ENCODE measurements around the gene CCDC40.

Gene CCDC40

DNA sequence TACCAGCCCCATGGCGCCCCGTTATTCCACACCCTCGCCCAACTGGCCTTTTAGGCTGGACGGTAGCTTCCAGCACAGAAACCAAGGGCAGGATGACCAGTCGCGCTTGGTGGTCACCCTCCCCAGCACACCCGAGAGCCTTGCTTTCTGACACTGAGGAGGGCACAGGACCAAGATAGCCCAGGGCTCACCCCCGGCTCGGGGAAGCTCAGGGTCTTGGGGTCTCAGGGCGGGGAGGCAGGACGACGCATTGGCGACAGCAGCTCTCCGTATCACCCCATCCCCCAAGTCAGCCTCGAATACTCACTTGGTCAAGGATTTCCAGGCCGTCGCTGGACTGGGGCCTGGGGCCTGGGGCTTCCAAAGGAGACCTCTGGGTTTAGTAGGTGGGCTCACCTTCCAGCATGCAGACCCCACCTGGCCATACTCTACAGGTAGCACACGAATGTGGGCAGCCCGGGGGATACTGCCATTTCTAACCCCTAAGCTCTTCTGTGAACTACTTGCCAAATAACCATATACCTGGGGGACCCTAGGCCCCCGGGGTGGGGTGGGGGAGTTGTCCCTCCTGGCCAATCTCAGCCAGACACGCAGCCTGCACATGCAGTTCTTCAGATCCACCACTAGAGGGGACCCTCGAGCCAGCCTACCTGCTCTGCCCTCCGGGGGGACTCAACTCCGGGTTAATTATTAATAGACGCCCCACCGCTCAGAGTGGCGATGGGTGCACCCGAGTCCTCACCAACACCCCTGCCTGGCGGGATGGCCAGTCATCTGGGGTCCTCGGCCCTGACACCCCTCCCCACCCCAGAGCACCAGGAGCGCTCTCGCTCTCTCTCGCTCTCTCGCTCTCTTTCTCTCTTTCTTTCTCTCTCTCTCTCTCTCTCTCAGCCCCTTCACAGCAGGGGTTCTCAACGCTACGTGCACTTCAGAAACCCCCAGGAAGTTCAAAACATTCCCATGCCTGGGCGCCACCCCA is 30.8 kb upstream of the CCDC40 start:
- Mint-ChIP-seq H3K36me3 (ENCODE audit: insufficient read depth) (peaks cover 3% of the 10 kb centered on the region), H3K4me1 (ENCODE audit: low read depth in 2 of 2) (peaks cover 8% of the 10 kb centered on the region in 2 donors), H3K4me3 (peak overlapping the region in 1 of 2 donors; percentile 22), H3K27me3 (no peaks in the 10 kb centered on the region), H3K9me3 (no peaks in the 10 kb centered on the region), H3K27ac (peak overlapping the region; percentile 19 to 49)
- ATAC-seq (replicated peaks) = peak; percentile 68
- peak; percentile 56 to 63 (median 62) for DNase-seq

DNA sequence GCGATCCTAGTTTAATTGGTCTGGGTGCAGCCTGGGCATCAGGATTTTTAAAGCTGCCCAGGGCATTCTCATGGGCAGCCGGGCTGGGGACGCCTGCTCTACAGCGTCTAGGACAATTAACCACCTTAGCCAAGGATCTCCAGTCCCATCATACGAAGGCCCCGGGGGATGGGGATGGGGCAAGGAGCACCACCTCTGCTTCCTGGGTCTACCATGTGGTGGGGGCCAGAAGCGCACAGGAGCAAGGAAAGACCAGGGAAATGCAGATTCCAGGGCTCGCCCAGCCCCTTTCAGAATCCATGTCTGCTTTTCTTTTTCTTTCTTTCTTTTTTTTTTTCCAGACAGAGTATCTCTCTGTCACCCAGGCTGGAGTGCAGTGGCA is 30.1 kb upstream of the CCDC40 start:
- peak overlapping the region in 1 of 2 donors; percentile 22 for H3K4me3 Mint-ChIP-seq
- H3K36me3 Mint-ChIP-seq (ENCODE audit: insufficient read depth) = peaks cover 3% of the 10 kb centered on the region
- H3K27me3 Mint-ChIP-seq = no peaks in the 10 kb centered on the region
- ATAC-seq (replicated peaks) (no peak), DNase-seq (no peak)
- no peaks in the 10 kb centered on the region for H3K9me3 Mint-ChIP-seq
- H3K27ac Mint-ChIP-seq = peak overlapping the region; percentile 19 to 49
- H3K4me1 Mint-ChIP-seq (ENCODE audit: low read depth in 2 of 2) = peaks cover 8% of the 10 kb centered on the region in 2 donors

DNA sequence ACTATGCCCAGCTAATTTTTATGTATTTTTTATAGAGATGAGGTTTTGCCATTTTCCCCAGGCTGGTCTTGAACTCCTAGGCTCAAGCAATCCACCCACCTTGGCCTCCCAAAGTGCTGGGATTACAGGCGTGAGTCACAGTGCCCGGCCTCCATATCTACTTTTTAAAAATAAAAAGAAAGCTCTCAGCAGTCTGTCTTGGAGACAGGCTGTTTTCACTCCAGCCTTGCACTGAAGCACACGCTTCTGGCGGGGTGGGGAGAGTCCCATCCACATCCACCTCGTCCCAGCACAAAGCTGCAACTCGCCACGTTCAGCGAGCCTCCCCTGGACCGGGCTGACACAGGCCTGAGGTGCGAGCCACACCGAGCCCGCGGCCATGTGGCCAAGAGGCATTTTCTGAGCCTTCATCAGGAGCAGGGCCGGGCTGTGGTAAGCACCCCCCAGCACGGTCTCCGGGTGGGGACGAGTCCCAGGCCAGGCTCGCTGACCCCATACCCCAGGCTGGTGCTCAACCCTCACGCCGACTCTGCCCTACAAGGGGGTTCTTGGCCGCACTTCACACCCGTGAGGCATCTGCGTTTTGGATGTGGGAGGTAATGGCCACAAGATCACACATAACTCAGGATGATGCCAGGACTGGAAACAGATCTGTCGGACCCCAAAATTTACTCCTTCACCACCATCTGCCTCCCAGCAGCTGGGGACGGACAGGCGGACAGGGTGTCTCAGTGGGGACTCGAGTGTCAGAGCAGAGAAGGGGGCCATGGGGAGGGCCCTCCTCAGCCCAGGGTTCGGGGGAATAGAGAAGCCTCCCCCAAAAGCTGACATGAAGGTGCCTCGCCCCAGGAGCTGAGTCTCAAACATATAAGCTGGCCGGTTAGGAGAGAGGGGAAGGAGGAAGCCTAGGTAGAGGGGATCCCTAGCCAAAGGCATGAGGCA is 29.4 kb upstream of the CCDC40 start:
- no peaks in the 10 kb centered on the region for H3K27me3 Mint-ChIP-seq
- no peak for DNase-seq
- no peak for ATAC-seq (replicated peaks)
- peak overlapping the region in 1 of 2 donors; percentile 15 for H3K27ac Mint-ChIP-seq
- H3K9me3 Mint-ChIP-seq = no peaks in the 10 kb centered on the region
- H3K4me1 Mint-ChIP-seq (ENCODE audit: low read depth in 2 of 2) = peaks cover 8% of the 10 kb centered on the region in 2 donors
- no peak overlapping the region for H3K4me3 Mint-ChIP-seq
- H3K36me3 Mint-ChIP-seq (ENCODE audit: insufficient read depth) = peaks cover 3% of the 10 kb centered on the region

DNA sequence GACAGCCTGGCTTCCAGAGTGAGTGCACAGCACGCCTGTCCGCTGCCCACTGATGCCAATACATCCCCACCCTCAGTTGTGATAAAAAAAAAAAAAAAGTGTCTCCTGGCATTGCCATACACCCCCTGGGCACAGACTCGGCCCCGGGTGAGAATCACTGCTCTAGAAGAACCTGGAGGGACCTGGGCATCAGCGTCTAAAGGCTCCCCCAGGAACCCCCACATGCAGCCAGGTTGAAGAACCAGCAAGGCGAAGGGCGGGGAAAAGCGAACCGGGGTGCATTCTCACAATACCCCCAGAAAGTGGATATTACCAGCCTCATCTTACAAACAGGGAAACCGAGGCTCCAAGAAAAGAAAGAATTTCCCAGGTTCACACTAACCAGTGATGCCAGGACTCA is 28.5 kb upstream of the CCDC40 start:
- Mint-ChIP-seq H3K9me3 (no peaks in the 10 kb centered on the region), H3K27ac (peak overlapping the region in 1 of 2 donors; percentile 15), H3K4me3 (no peak overlapping the region), H3K27me3 (no peaks in the 10 kb centered on the region), H3K36me3 (ENCODE audit: insufficient read depth) (no peaks in the 10 kb centered on the region), H3K4me1 (ENCODE audit: low read depth in 2 of 2) (peaks cover 5 to 8% of the 10 kb centered on the region in 2 donors)
- DNase-seq (no peak), ATAC-seq (replicated peaks) (no peak)

DNA sequence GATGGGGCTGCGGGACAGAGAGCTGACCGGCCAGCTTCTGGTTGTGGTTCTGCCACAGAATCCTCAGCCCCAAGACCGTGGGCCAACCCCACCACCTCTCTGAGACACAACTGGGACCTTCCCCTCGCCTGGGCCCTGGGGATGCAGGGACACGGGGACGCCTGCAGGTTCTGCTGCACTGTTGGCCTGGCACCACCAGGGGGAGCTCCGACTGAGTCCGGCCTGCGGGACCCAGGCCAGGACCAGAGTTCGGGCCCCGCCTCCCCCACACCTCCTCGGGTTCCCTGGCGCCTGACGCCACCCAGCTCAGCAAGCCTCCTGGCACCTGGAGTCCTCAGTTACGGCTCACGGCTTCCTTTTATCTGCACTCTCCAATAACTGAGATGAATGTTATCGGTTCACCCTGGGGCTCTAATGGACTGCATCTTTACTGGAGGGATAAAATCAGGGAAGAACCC is 28.0 kb upstream of the CCDC40 start:
- no peaks in the 10 kb centered on the region for H3K27me3 Mint-ChIP-seq
- ATAC-seq (replicated peaks) = peak; percentile 90
- peak; percentile 71 to 74 (median 73) for DNase-seq
- H3K4me3 Mint-ChIP-seq = no peak overlapping the region
- H3K27ac Mint-ChIP-seq = no peak overlapping the region
- H3K36me3 Mint-ChIP-seq (ENCODE audit: insufficient read depth) = no peaks in the 10 kb centered on the region
- peaks cover 5 to 8% of the 10 kb centered on the region in 2 donors for H3K4me1 Mint-ChIP-seq (ENCODE audit: low read depth in 2 of 2)
- no peaks in the 10 kb centered on the region for H3K9me3 Mint-ChIP-seq

DNA sequence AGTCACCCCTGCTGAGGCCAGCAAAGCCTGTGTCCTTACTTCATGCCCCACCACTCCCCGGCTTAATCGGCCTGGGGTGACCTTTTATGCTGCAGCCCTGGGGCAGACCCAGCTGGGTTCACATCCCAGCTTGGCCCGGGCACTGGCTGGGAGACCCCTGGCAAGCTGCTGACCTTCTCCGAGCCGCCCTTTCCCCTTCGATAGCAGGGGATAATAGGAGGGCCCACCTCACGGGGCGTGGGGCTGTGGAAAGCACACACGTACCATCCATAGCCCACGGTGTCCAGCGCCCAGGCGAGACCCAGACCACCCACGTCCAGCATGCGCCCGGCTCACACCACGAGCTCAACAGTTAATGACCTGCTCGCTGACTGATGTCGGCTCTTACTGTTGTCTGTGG is 27.6 kb upstream of the CCDC40 start:
- DNase-seq (no peak), ATAC-seq (replicated peaks) (no peak)
- Mint-ChIP-seq H3K9me3 (no peaks in the 10 kb centered on the region), H3K27ac (no peak overlapping the region), H3K4me3 (no peak overlapping the region), H3K36me3 (ENCODE audit: insufficient read depth) (no peaks in the 10 kb centered on the region), H3K27me3 (no peaks in the 10 kb centered on the region), H3K4me1 (ENCODE audit: low read depth in 2 of 2) (peaks cover 5 to 8% of the 10 kb centered on the region in 2 donors)

DNA sequence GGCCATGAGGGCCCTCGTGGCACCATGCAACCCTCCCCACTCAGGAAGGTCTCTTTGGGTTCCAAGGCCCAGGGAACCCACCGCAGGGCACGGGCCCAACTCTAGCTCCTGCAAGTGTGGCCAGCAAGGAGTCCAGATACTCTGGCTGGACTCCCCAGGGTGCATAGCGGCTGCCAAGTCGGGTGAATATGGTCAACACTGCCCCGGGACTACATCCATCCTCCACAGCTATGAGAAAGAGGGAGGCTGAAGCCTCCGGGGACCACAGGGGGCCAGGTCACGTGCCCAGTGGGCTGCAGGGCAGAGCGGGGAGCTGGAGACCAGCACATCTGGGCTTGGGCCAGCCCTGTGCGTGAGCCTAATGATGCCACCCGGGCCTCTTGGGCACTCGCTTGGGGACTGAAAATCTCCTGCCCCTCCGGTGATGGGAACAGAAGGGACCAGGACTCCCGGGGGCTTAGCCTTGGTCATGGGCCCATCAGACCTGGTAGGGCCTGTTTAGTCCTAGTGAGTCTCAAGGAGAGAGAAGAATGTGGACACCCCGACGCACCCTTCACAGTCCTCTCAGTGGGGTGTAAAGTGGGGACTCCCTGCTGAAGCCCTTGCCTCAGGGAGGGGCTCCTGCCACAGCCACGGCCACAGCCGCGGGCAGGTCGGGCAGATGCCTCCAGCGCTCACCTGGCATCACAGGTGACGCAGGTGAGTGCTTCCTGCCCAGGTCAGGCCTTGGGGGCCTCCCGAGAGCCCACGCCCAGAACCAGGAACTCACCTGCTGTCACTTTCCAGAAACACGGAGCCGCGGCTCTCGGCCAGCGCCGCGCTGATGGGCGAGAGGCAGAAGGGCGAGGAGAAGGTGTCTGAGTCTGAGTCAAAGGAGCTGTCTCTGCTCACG is 26.8 kb upstream of the CCDC40 start:
- H3K27me3 Mint-ChIP-seq = no peaks in the 10 kb centered on the region
- no peak overlapping the region for H3K27ac Mint-ChIP-seq
- no peak overlapping the region for H3K4me3 Mint-ChIP-seq
- ATAC-seq (replicated peaks) = no peak
- no peak for DNase-seq
- H3K4me1 Mint-ChIP-seq (ENCODE audit: low read depth in 2 of 2) = peaks cover 5 to 8% of the 10 kb centered on the region in 2 donors
- H3K9me3 Mint-ChIP-seq = no peaks in the 10 kb centered on the region
- H3K36me3 Mint-ChIP-seq (ENCODE audit: insufficient read depth) = no peaks in the 10 kb centered on the region

DNA sequence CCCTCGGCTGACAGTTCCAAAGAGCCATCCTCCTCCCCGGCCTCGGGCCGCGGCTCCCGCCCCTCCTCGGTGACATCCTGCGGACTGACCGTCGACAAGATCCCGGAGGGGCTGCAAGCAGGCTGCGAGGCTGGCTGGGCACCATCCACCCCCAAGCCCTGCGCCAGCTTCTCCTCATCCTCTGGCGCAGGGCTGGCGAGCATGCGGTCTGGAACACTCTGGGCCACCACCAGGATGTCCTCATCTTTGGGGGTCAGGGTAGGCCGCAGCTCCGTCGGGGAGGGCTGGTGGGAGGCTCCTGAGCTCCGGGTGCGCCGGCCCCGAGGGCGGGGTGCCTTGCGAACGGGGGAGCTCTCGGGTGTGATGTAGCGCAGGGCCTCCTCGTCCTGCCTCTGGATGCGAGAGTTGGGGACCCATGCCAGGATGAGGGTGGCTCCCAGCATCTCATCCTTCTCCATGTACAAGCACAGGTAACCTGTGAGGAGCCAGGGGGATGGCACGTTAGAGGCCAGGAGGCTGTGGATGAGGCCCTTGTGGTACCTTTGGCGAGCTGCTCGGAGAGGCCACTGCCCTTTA is 26.1 kb upstream of the CCDC40 start:
- H3K27me3 Mint-ChIP-seq = no peaks in the 10 kb centered on the region
- no peaks in the 10 kb centered on the region for H3K36me3 Mint-ChIP-seq (ENCODE audit: insufficient read depth)
- no peaks in the 10 kb centered on the region for H3K9me3 Mint-ChIP-seq
- H3K27ac Mint-ChIP-seq = no peak overlapping the region
- DNase-seq = no peak
- H3K4me3 Mint-ChIP-seq = no peak overlapping the region
- H3K4me1 Mint-ChIP-seq (ENCODE audit: low read depth in 2 of 2) = peaks cover 5 to 8% of the 10 kb centered on the region in 2 donors
- ATAC-seq (replicated peaks) = no peak

DNA sequence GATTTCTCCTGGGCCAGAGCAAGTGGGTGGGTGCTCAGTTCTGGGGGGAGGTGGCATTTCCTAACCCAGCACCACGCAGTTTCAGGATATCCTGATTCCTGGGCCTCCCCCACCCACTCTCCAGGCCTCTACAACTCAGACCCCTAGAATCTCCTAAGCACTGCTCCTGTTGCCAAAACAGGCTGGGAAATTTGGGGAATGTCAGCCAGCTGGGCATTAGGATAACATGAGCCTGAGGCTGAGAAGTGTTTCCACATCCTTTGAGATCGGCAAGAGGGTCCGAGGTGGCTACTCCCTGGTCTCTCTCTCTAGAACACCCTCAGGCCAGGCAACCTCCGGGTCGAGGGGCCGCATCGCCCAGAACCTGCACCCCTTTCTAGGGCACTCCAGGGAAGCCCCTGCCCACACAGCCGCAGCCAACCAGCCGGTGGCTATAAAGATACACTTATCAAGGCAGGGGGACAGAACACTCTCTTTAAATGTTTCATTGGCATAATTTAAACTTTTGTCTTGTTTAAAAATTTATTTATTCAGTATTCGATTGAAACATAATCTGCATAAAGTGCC is 24.4 kb upstream of the CCDC40 start:
- ATAC-seq (replicated peaks) (no peak), DNase-seq (no peak)
- Mint-ChIP-seq H3K27me3 (no peaks in the 10 kb centered on the region), H3K27ac (no peak overlapping the region), H3K36me3 (ENCODE audit: insufficient read depth) (no peaks in the 10 kb centered on the region), H3K9me3 (no peaks in the 10 kb centered on the region), H3K4me3 (no peak overlapping the region), H3K4me1 (ENCODE audit: low read depth in 2 of 2) (no peaks in the 10 kb centered on the region)

DNA sequence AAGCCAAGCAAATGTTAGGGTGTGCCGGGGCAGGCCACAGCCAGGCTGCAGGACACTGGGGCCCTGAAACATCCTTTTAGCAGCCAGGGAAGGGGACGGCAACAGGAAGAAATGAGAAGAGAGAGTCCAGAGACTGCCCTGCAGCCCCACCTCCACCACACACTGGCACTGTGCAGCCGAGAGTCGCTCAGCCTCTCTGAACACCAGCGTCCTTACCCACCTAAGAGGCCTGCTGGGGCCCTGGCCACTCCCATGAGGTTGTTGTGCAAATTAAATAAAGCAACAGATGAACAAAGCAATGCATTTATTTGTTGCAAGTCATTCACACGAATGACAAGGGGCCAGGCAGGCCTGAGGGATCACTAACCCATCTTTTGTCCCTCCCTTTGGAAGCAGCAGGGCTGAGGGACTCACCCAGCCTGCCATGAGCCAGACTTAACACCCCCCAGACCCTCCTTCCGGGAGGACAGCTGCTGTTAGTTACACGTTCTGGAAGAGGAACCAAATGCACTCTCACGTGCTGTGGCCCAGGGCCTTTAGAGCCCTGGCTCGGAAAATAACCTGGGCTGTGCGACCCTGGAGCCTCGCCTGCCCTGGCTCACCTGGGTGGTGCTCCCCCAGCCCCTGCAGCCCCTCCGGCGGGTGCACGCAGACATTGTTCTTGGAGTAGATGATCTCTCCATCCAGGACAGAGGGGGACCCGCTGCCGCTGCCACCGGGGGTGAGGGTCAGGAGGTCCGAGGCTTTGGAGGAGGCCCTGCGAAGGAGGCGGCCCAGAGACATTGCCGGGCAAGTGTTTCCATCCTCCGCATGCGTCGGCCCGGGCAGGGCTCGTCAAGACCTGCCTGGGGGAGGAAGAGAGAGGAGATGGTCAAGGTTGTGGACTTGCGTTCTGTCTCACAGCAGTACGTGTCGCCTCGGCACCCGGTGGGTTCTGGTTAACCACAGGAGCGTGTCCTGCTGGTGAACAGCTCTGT is 23.4 kb upstream of the CCDC40 start:
- DNase-seq (no peak), ATAC-seq (replicated peaks) (no peak)
- Mint-ChIP-seq H3K36me3 (ENCODE audit: insufficient read depth) (no peaks in the 10 kb centered on the region), H3K9me3 (no peaks in the 10 kb centered on the region), H3K27me3 (no peaks in the 10 kb centered on the region), H3K4me1 (ENCODE audit: low read depth in 2 of 2) (no peaks in the 10 kb centered on the region), H3K4me3 (no peak overlapping the region), H3K27ac (peak overlapping the region in 1 of 2 donors; percentile 41)

DNA sequence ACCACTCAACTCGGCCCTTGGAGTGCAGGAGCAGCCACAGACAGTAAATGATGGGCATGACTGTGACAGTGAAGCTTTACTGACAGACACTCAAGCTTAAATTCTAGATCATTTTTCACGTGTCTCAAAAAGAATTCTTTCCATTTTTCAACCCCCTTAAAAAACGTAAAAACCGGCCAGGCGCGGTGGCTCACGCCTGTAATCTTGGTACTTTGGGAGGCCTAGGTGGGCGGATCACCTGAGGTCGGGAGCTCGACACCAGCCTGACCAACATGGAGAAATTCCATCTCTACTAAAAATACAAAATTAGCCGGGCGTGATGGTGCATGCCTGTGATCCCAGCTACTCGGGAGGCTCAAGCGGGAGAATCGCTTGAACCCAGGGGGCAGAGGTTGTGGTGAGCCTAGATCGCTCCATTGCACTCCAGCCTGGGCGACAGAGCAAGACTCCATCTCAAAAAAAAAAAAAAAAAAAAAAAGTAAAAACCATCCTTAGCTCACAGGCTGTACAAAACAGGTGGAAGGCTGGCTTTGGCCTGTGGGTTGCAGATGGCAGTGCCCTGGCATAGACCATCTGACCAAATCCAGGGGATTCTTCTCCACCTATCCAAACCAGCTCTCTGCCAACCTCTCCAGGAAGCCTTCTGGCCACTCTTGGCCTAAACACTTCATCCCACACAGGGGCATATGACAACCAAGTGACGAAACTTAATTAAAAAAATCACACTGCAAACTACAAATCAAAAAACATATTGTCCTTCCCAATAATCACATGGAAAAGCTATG is 19.0 kb upstream of the CCDC40 start:
- DNase-seq (no peak), ATAC-seq (replicated peaks) (no peak)
- Mint-ChIP-seq H3K4me1 (ENCODE audit: low read depth in 2 of 2) (no peaks in the 10 kb centered on the region), H3K4me3 (no peak overlapping the region), H3K9me3 (no peaks in the 10 kb centered on the region), H3K36me3 (ENCODE audit: insufficient read depth) (no peaks in the 10 kb centered on the region), H3K27me3 (no peaks in the 10 kb centered on the region), H3K27ac (peak overlapping the region; percentile 6 to 26)
